ENCODE data around the gene ARFGEF3. TPM values are rescaled to one million over a fixed set of nuclear protein-coding genes. Genes with fewer than 3 reads are reported as not detected.

The ARFGEF3 gene
- total RNA-seq, 3 donors from 2014 or later (not counting 1 experiment from before 2014, with no cell fraction given), result 0.05 to 0.09 TPM; not detected in 1

DNA sequence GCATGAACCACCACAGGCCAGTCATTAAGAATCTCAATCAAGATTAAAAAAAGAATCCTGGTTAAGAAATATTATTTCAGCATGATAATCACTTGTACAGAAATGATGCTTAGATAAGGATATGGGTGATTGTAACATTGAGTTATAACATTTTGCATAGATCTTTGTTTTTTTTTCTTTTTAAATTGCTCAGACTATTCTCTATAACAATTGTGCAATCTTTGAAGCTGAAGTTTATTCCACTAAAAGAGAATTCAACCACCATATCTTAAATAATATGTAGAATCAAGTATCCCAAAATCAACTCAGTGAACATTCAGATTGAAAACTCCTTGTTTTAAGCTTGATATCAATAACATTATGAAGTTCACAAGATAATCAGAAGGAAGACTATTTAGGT is 215.3 kb downstream of the ARFGEF3 start:
- TF ChIP-seq CTCF (IDR thresholded peaks at IDR 0.05), result no peak

GRCh38 chr6:138377844-138378243 is 216.1 kb downstream of the ARFGEF3 start, which contains the start of gene SMIM28:
Gene SMIM28, plus strand, starts transcription at chr6:138377905. Its CDS starts 168 bp downstream, at chr6:138378073.
- H3K36me3 ChIP-seq (ENCODE audit: control insufficient read depth, insufficient read depth, low read length), result no peaks in the 10 kb centered on the region
- Mint-ChIP-seq H3K27me3 (ENCODE audit: low read depth in 2 of 2) (peaks cover 0 to 10% of the 10 kb centered on the region in 2 donors), H3K4me3 (no peak within 1 kb of the TSS), H3K27ac (no peak within 1 kb of the TSS), H3K4me1 (no peaks in the 10 kb centered on the region), H3K9me3 (no peaks in the 10 kb centered on the region), H3K36me3 (no peaks in the 10 kb centered on the region)
- TF ChIP-seq CTCF (IDR thresholded peaks at IDR 0.05), result no peak
- no peak within 1 kb of the TSS for H3K27ac ChIP-seq (ENCODE audit: low read length)
- 91% methylated on average over 6 of the region's 6 CpGs for WGBS (ENCODE audit: insufficient coverage)
- intact Hi-C loops (cut with micrococcal nuclease), result no loop called here
- H3K27me3 ChIP-seq (ENCODE audit: control insufficient read depth, insufficient read depth, low read length), result no peaks in the 10 kb centered on the region
- H3K4me3 ChIP-seq (ENCODE audit: low read length), result no peak within 1 kb of the TSS
- no peaks in the 10 kb centered on the region for H3K9me3 ChIP-seq (ENCODE audit: control insufficient read depth, insufficient read depth, low read length)
- DNase-seq (no peak), ATAC-seq (no peak)
- no peaks in the 10 kb centered on the region for H3K4me1 ChIP-seq (ENCODE audit: control insufficient read depth, insufficient read depth, low read length)

More for the DNA sequence above, 215.3 kb downstream of the ARFGEF3 start:
- DNase-seq, result no peak
- intact Hi-C loops (cut with micrococcal nuclease), result no loop called here
- Mint-ChIP-seq H3K9me3 (no peaks in the 10 kb centered on the region), H3K4me1 (no peaks in the 10 kb centered on the region), H3K27me3 (ENCODE audit: low read depth in 2 of 2) (peaks cover 1 to 7% of the 10 kb centered on the region in 2 donors), H3K27ac (no peak overlapping the region), H3K36me3 (no peaks in the 10 kb centered on the region), H3K4me3 (no peak overlapping the region)
- H3K4me1 ChIP-seq (ENCODE audit: control insufficient read depth, insufficient read depth, low read length), result no peaks in the 10 kb centered on the region
- no peaks in the 10 kb centered on the region for H3K36me3 ChIP-seq (ENCODE audit: control insufficient read depth, insufficient read depth, low read length)
- H3K27me3 ChIP-seq (ENCODE audit: control insufficient read depth, insufficient read depth, low read length), result no peaks in the 10 kb centered on the region
- H3K9me3 ChIP-seq (ENCODE audit: control insufficient read depth, insufficient read depth, low read length), result no peaks in the 10 kb centered on the region
- no peak overlapping the region for H3K4me3 ChIP-seq (ENCODE audit: low read length)
- no peak overlapping the region for H3K27ac ChIP-seq (ENCODE audit: low read length)
- no peak for ATAC-seq

DNA sequence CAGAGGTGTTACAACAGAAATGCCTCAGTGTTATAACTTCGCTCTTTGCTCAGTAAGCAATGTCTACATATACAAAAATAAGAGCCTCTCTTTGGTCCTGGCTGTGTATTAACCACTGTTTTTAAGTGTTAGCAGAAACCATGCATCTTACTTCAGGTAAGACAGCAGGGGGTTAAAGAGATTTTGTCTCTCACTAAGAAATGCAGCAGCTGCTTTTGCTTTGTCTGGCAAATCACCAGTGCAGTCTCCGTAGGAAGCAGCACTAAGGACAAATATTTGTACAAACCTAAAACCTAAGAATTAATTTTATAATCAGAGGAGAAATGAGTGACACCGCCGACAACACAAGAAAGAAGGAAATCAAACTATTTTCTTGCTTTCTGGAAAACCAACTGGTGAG is 216.7 kb downstream of the ARFGEF3 start:
- intact Hi-C loops (cut with micrococcal nuclease), result no loop called here
- Histone ChIP-seq H3K27me3 (ENCODE audit: control insufficient read depth, insufficient read depth, low read length) (no peaks in the 10 kb centered on the region), H3K27ac (ENCODE audit: low read length) (no peak overlapping the region), H3K9me3 (ENCODE audit: control insufficient read depth, insufficient read depth, low read length) (no peaks in the 10 kb centered on the region), H3K4me1 (ENCODE audit: control insufficient read depth, insufficient read depth, low read length) (no peaks in the 10 kb centered on the region), H3K36me3 (ENCODE audit: control insufficient read depth, insufficient read depth, low read length) (no peaks in the 10 kb centered on the region), H3K4me3 (ENCODE audit: low read length) (no peak overlapping the region)
- Mint-ChIP-seq H3K9me3 (no peaks in the 10 kb centered on the region), H3K36me3 (no peaks in the 10 kb centered on the region), H3K4me1 (no peaks in the 10 kb centered on the region), H3K4me3 (no peak overlapping the region), H3K27me3 (ENCODE audit: low read depth in 2 of 2) (peaks cover 0 to 10% of the 10 kb centered on the region in 2 donors), H3K27ac (no peak overlapping the region)
- ATAC-seq (no peak), DNase-seq (no peak)
- TF ChIP-seq CTCF (IDR thresholded peaks at IDR 0.05), result no peak
- WGBS (ENCODE audit: insufficient coverage), result 90% methylated on average over 1 of the region's 4 CpGs

- H3K27ac Mint-ChIP-seq, result no peak overlapping the region
- H3K9me3 ChIP-seq (ENCODE audit: control insufficient read depth, insufficient read depth, low read length), result no peaks in the 10 kb centered on the region
- H3K9me3 Mint-ChIP-seq, result no peaks in the 10 kb centered on the region
- no peaks in the 10 kb centered on the region for H3K4me1 ChIP-seq (ENCODE audit: control insufficient read depth, insufficient read depth, low read length)
- no peak for TF ChIP-seq CTCF (IDR thresholded peaks at IDR 0.05)
- H3K36me3 Mint-ChIP-seq, result no peaks in the 10 kb centered on the region
- no peak overlapping the region for H3K4me3 ChIP-seq (ENCODE audit: low read length)
- 95% methylated on average over 8 of the region's 8 CpGs for WGBS (ENCODE audit: insufficient coverage)
- H3K27me3 Mint-ChIP-seq (ENCODE audit: low read depth in 2 of 2), result peaks cover 0 to 7% of the 10 kb centered on the region in 2 donors
- no peaks in the 10 kb centered on the region for H3K36me3 ChIP-seq (ENCODE audit: control insufficient read depth, insufficient read depth, low read length)
- H3K4me3 Mint-ChIP-seq, result no peak overlapping the region
- no peaks in the 10 kb centered on the region for H3K4me1 Mint-ChIP-seq
- H3K27ac ChIP-seq (ENCODE audit: low read length), result no peak overlapping the region
- intact Hi-C loops (cut with micrococcal nuclease), result no loop called here
- ATAC-seq (no peak), DNase-seq (no peak)
- no peaks in the 10 kb centered on the region for H3K27me3 ChIP-seq (ENCODE audit: control insufficient read depth, insufficient read depth, low read length)
Measured at GRCh38 chr6:138382498-138383265, 220.9 kb downstream of the ARFGEF3 start.

All from natural killer cell (primary cell).